Ovary (tissue), 9 donors: ENCODE measurements around the gene TMSB10. TPM values are rescaled to one million over a fixed set of nuclear protein-coding genes. Genes with fewer than 3 reads are reported as not detected.
"Not testable (repeated sequence)": the region's sequence is repeated elsewhere in the genome, so short reads cannot be mapped to it uniquely, and the experiment has no call there.

Experiments
- DNase-seq, 5 donors: peaks; one replicate each; pipeline ENCODE4 v3.0.0-alpha.2; 2019 to 2020
- H3K27ac ChIP-seq, 2 donors: fragments of 200-600 bp; one replicate each; pipeline versions ENCODE4 v1.5.1 to v1.8.0; 2019 to 2022
- H3K27me3 ChIP-seq: fragments of 200-600 bp; one replicate; pipeline ENCODE4 v1.8.0; 2022
- H3K36me3 ChIP-seq: fragments of 200-600 bp; sonication (generic); one replicate; pipeline ENCODE4 v1.5.1; 2019
- H3K4me1 ChIP-seq: one replicate; pipeline ENCODE4 v1.8.1; 2013; ENCODE audit warnings: mild to moderate bottlenecking, moderate library complexity; ENCODE audit not compliant: insufficient read depth
- H3K4me3 ChIP-seq: fragments of 200-600 bp; sonication (generic); one replicate; pipeline ENCODE4 v1.5.1; 2017
- H3K9me3 ChIP-seq, 2 donors: fragments of 200-600 bp in 1 of 2; sonication (generic) in 1 of 2; one replicate each; pipeline versions ENCODE4 v1.5.1 to v1.8.1; 2013 to 2019; ENCODE audit warnings: mild to moderate bottlenecking in 1 of 2, moderate library complexity in 1 of 2
- EP300 ChIP-seq: sonication (generic); formaldehyde crosslinking; IDR thresholded peaks from one replicate; pipeline ENCODE4 v1.6.1; 2017; ENCODE audit warnings: antibody characterized with exemption
- POLR2A ChIP-seq: fragments of 450-650 bp; IDR thresholded peaks from one replicate; pipeline ENCODE4 v1.6.1; 2017; ENCODE audit warnings: antibody characterized with exemption, mild to moderate bottlenecking, moderate library complexity
- WGBS, 3 donors: extraction: QIAGEN DNeasy Blood & Tissue Kit in 1 of 3; methylation state at CpG; one replicate each; pipeline versions ENCODE4 v1.1.5 to v1.1.7; 2013 to 2017; 5-methylcytosine and 5-hydroxymethylcytosine counted together
- intact Hi-C, 4 donors: fragments of 100-400 bp; cut with DNase I; formaldehyde crosslinking; loops; one replicate each; pipeline versions ENCODE4 v1.11.0 to v1.15.1; 2022 to 2023
- polyA plus RNA-seq, 2 donors: library from polyadenylated mRNA; stranded (reverse); fragments of 200-250 nt in 1 of 2; fragments of 350-450 nt in 1 of 2; fragmentation: Illumina TruSeq in 1 of 2; extraction: RNeasy Lipid Tissue Mini Kit (QIAGEN cat#74804) in 1 of 2; gene quantifications; one replicate each; pipeline ENCODE4 v1.2.3, GENCODE V29; 2013 to 2014
- total RNA-seq, 7 donors: library from RNA; depleted of rRNA in 2 of 7; stranded (reverse); fragments of >200 nt in 2 of 7; fragmentation: NEBNext Ultra II Directional in 3 of 7; extraction: Animal tissue kit (Norgen Biotek cat#: 25700) in 3 of 7; gene quantifications; one replicate each; pipeline versions ENCODE4 v1.1.0 to v1.2.4, GENCODE V29; 2016 to 2023
- TF ChIP-seq, protein P1 (sequence below), 3 donors: fragments of 450-650 bp in 2 of 3; fragments of 200-600 bp in 1 of 3; IDR thresholded peaks; one replicate each; pipeline versions ENCODE4 v1.5.1 to v1.8.0; 2016 to 2022; ENCODE audit warnings: antibody characterized with exemption in 3 of 3, mild to moderate bottlenecking in 1 of 3
- donor health status: DM: no; HTN: no; CAD: no; lungs with moderate emphysema.
- donor health status: DM: no; HTN: no; CAD: no.
- donor health status: Bipolar disorder and iron deficiency.
- donor health status: DM: yes; HTN: yes; CAD: no.
- donor health status: DM: no; HTN: no; CAD: no.
- donor health status: DM: yes; HTN: yes; CAD: no.

Gene TMSB10
- total and polyA plus RNA-seq, 9 donors: 1,247 to 5,558 (median 2,639) TPM

GRCh38 chr2:84942166-84942565 is 36.7 kb downstream of the TMSB10 start:
- no peaks in the 10 kb centered on the region for H3K27me3 ChIP-seq
- peaks cover 2% of the 10 kb centered on the region for H3K4me1 ChIP-seq
- no peak overlapping the region for H3K4me3 ChIP-seq
- intact Hi-C loops: no loop called here
- no peaks in the 10 kb centered on the region for H3K9me3 ChIP-seq
- H3K36me3 ChIP-seq: no peaks in the 10 kb centered on the region
- TF ChIP-seq, protein P1, sequence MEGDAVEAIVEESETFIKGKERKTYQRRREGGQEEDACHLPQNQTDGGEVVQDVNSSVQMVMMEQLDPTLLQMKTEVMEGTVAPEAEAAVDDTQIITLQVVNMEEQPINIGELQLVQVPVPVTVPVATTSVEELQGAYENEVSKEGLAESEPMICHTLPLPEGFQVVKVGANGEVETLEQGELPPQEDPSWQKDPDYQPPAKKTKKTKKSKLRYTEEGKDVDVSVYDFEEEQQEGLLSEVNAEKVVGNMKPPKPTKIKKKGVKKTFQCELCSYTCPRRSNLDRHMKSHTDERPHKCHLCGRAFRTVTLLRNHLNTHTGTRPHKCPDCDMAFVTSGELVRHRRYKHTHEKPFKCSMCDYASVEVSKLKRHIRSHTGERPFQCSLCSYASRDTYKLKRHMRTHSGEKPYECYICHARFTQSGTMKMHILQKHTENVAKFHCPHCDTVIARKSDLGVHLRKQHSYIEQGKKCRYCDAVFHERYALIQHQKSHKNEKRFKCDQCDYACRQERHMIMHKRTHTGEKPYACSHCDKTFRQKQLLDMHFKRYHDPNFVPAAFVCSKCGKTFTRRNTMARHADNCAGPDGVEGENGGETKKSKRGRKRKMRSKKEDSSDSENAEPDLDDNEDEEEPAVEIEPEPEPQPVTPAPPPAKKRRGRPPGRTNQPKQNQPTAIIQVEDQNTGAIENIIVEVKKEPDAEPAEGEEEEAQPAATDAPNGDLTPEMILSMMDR (IDR thresholded peaks at IDR 0.05): no peak
- TF ChIP-seq POLR2A (no peak), EP300 (no peak)
- H3K27ac ChIP-seq: no peak overlapping the region
- no peak for DNase-seq
- 95 to 97% (median 96%) methylated on average over 2 of the region's 2 CpGs for WGBS, 3 donors

DNA sequence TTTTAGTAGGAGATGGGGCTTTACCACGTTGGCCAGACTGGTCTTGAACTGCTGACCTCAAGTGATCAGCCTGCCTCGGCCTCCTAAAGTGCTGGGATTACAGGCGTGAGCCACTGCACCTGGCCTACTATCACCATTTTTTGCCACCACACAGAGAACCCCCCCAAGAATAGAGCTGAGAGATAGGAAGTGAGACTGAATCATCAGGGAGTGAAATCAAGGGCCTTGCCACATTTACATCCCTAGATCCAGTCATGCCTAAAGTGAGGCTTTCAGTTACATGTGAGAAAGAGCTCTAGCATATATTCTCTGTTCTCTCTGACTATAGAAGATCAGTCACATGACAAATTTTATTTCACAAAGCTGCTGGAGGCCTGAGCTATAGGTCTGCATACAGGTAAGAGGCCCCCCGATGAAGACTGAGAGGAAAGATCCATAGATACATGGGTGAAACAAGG is 37.5 kb downstream of the TMSB10 start:
- no peaks in the 10 kb centered on the region for H3K36me3 ChIP-seq
- no peak overlapping the region for H3K4me3 ChIP-seq
- TF ChIP-seq EP300 (no peak), POLR2A (no peak)
- TF ChIP-seq, protein P1 (IDR thresholded peaks at IDR 0.05): no peak
- no peak overlapping the region for H3K27ac ChIP-seq
- no peaks in the 10 kb centered on the region for H3K27me3 ChIP-seq
- H3K9me3 ChIP-seq: no peaks in the 10 kb centered on the region
- WGBS, 3 donors: 79 to 88% (median 81%) methylated on average over 4 of the region's 4 CpGs
- intact Hi-C loops: no loop called here
- peaks cover 2% of the 10 kb centered on the region for H3K4me1 ChIP-seq
- no peak for DNase-seq

- peaks cover 2% of the 10 kb centered on the region for H3K4me1 ChIP-seq
Observed at GRCh38 chr2:84944295-84944909, 38.9 kb downstream of the TMSB10 start.

GRCh38 chr2:84945838-84946203 is 40.4 kb downstream of the TMSB10 start:
- H3K4me1 ChIP-seq, H3K36me3 ChIP-seq, H3K4me3 ChIP-seq, H3K27ac ChIP-seq, H3K9me3 ChIP-seq, DNase-seq, intact Hi-C loops, H3K27me3 ChIP-seq: not testable (repeated sequence)
- 72 to 92% (median 76%) methylated on average over 2 to 3 of the region's 3 CpGs for WGBS, 3 donors

More at GRCh38 chr2:84944295-84944909, 38.9 kb downstream of the TMSB10 start:
- H3K9me3 ChIP-seq: no peaks in the 10 kb centered on the region
- no peak for DNase-seq
- intact Hi-C loops: no loop called here
- no peak for TF ChIP-seq EP300
- TF ChIP-seq, protein P1 (IDR thresholded peaks at IDR 0.05): no peak
- TF ChIP-seq POLR2A: no peak
- no peak overlapping the region for H3K27ac ChIP-seq
- no peak overlapping the region for H3K4me3 ChIP-seq
- 89 to 91% (median 91%) methylated on average over 7 of the region's 7 CpGs for WGBS, 3 donors
- H3K27me3 ChIP-seq: no peaks in the 10 kb centered on the region
- no peaks in the 10 kb centered on the region for H3K36me3 ChIP-seq

DNA sequence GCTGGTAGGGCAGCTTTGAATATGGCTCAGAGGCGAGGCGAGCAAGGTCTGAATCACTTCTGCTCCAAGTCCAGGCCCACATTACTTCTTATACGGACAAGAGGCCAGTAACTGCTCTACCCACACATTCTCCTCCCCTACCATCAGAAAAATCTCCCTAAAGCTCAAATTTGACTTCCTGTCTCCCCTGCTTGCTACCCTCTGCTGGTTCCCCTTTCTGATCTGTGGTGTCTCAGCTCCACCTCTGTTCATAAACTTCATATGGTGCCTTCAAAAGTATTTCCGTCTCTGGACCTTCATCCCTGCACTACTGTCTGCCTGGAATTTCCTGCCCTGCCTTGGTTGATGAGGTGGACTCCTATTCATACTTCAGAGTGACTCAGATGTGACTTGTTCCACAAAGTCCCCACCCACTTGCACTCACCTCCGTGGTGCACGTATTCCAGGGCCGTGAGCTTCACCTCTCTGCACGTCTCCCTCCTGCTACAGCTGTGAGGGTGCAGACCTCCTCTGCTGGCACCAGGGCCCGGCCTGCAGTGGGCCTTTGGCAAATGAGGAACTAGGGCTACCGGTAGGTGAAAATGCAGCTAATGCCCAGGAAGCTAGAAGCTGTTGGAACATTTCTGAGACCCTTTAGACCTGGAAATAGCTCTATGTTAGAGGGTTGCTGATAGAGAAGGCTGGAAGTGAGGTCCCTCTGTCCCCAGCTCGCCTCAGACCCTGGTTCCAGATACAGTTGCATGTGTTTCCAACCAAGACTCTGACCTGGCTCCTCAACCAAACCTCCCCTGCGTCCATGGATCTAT is 41.0 kb downstream of the TMSB10 start:
- DNase-seq: no peak
- no peaks in the 10 kb centered on the region for H3K4me1 ChIP-seq
- no peaks in the 10 kb centered on the region for H3K36me3 ChIP-seq
- H3K27me3 ChIP-seq: no peaks in the 10 kb centered on the region
- H3K4me3 ChIP-seq: no peak overlapping the region
- 76 to 83% (median 79%) methylated on average over 12 of the region's 12 CpGs for WGBS, 3 donors
- intact Hi-C loops: no loop called here
- no peak overlapping the region for H3K27ac ChIP-seq
- H3K9me3 ChIP-seq: no peaks in the 10 kb centered on the region
- TF ChIP-seq EP300: no peak
- TF ChIP-seq, protein P1 (IDR thresholded peaks at IDR 0.05): no peak
